PC-3 (cell line): Measurements from ENCODE around the gene SLC22A3. TPM values are rescaled to one million over a fixed set of nuclear protein-coding genes. Genes with fewer than 3 reads are reported as not detected.
A peak's percentile ranks its signal among the peaks of the same experiment; 100 is the strongest.
"Not testable (repeated sequence)": the region's sequence is repeated elsewhere in the genome, so short reads cannot be mapped to it uniquely, and the experiment has no call there.

ENCODE experiments used
- ATAC-seq: fragments of 200-7000 bp; cut with Tn5 transposase; 2 replicates; pipeline ENCODE4 v1.9.1; 2020; ENCODE audit warnings: mild to moderate bottlenecking, moderate library complexity
- BruUV-seq: library from RNA; stranded (reverse); fragments of 400-500 nt; replicated peaks from 2 replicates; lab custom pipeline; 2021; lab: Mats Ljungman, UMichigan
- CTCF ChIA-PET: fragments of 300-600 bp; sonication (Branson Sonifier 250); formaldehyde crosslinking; loops from one replicate; lab custom pipeline; 2022; ENCODE audit warnings: antibody characterized with exemption; lab: Charles Lee
- POLR2A ChIA-PET: fragments of 300-600 bp; sonication (Branson Sonifier 250); formaldehyde crosslinking; loops from one replicate; lab custom pipeline; 2022; ENCODE audit warnings: antibody characterized with exemption; ENCODE audit not compliant: unreplicated experiment; lab: Charles Lee
- DNase-seq: peaks from one replicate; pipeline ENCODE4 v3.0.0-alpha.2; 2015
- H2AFZ ChIP-seq: fragments of 300-600 bp; sonication (generic); 2 replicates; pipeline ENCODE4 v1.6.0; 2016; ENCODE audit warnings: antibody characterized with exemption, low read length
- H3F3A ChIP-seq: fragments of 300-600 bp; sonication (generic); one replicate; pipeline ENCODE4 v1.6.0; 2017; ENCODE audit warnings: antibody characterized with exemption, low read length, control low read depth, mild to moderate bottlenecking; ENCODE audit not compliant: unreplicated experiment
- H3K27ac ChIP-seq: fragments of 300-600 bp; sonication (generic); 2 replicates; pipeline ENCODE4 v1.5.1; 2016; ENCODE audit warnings: mild to moderate bottlenecking, low read length
- H3K27me3 ChIP-seq: fragments of 300-600 bp; sonication (generic); 2 replicates; pipeline ENCODE4 v1.6.1; 2016; ENCODE audit warnings: low read length, mixed read lengths
- H3K36me3 ChIP-seq: fragments of 300-600 bp; sonication (generic); 2 replicates; pipeline ENCODE4 v1.6.1; 2016; ENCODE audit warnings: low read depth, mixed run types, low read length, mixed read lengths
- H3K4me1 ChIP-seq: fragments of 300-600 bp; sonication (generic); 2 replicates; pipeline ENCODE4 v1.5.1; 2016; ENCODE audit warnings: low read length; ENCODE audit not compliant: insufficient read depth
- H3K4me2 ChIP-seq: fragments of 300-600 bp; sonication (generic); 2 replicates; pipeline ENCODE4 v1.6.0; 2016; ENCODE audit warnings: low read length
- H3K4me3 ChIP-seq: fragments of 300-600 bp; sonication (generic); 2 replicates; pipeline ENCODE4 v1.5.1; 2016; ENCODE audit warnings: mild to moderate bottlenecking, low read length, mixed read lengths
- H3K79me2 ChIP-seq: fragments of 300-600 bp; sonication (generic); 2 replicates; pipeline ENCODE4 v1.6.1; 2017; ENCODE audit warnings: low read length, mixed read lengths
- H3K9ac ChIP-seq: fragments of 300-600 bp; sonication (generic); 2 replicates; pipeline ENCODE4 v1.6.0; 2016; ENCODE audit warnings: mild to moderate bottlenecking, low read length
- H3K9me2 ChIP-seq: fragments of 300-600 bp; sonication (generic); replicated peaks from 2 replicates; pipeline ENCODE4 v1.6.1; 2016; ENCODE audit warnings: mixed run types, low read length, mixed read lengths
- H3K9me3 ChIP-seq: fragments of 300-600 bp; sonication (generic); 2 replicates; pipeline ENCODE4 v1.6.1; 2016; ENCODE audit warnings: low read length, mixed read lengths
- H4K20me1 ChIP-seq: fragments of 300-600 bp; sonication (generic); 2 replicates; pipeline ENCODE4 v1.6.1; 2016; ENCODE audit warnings: low read length, mixed read lengths
- CTCF ChIP-seq: fragments of 300-600 bp; sonication (generic); conservative IDR thresholded peaks from 2 replicates; pipeline ENCODE4 v1.5.1; 2017; ENCODE audit warnings: antibody characterized with exemption, low read depth, mild to moderate bottlenecking, low read length
- EZH2 ChIP-seq: fragments of 300-600 bp; sonication (generic); IDR thresholded peaks from one replicate; pipeline ENCODE4 v1.6.1; 2017; ENCODE audit warnings: antibody characterized with exemption, mild to moderate bottlenecking, low read length; ENCODE audit not compliant: unreplicated experiment
- EZH2phosphoT487 ChIP-seq: fragments of 300-600 bp; sonication (generic); IDR thresholded peaks from 2 replicates; pipeline ENCODE4 v1.6.1; 2018; ENCODE audit warnings: mild to moderate bottlenecking, antibody characterized with exemption, low read length, borderline replicate concordance
- intact Hi-C: fragments of 100-400 bp; cut with micrococcal nuclease; formaldehyde crosslinking; loops from 2 replicates; pipeline ENCODE4 v1.9.0; 2023
- total RNA-seq: library from RNA; depleted of rRNA; stranded (reverse); fragments of >200 nt; gene quantifications from 2 replicates; pipeline ENCODE4 v1.2.3, GENCODE V29; 2014

The SLC22A3 gene
- total RNA-seq, 1 experiment from 2014 or later, result 0.47 TPM

DNA sequence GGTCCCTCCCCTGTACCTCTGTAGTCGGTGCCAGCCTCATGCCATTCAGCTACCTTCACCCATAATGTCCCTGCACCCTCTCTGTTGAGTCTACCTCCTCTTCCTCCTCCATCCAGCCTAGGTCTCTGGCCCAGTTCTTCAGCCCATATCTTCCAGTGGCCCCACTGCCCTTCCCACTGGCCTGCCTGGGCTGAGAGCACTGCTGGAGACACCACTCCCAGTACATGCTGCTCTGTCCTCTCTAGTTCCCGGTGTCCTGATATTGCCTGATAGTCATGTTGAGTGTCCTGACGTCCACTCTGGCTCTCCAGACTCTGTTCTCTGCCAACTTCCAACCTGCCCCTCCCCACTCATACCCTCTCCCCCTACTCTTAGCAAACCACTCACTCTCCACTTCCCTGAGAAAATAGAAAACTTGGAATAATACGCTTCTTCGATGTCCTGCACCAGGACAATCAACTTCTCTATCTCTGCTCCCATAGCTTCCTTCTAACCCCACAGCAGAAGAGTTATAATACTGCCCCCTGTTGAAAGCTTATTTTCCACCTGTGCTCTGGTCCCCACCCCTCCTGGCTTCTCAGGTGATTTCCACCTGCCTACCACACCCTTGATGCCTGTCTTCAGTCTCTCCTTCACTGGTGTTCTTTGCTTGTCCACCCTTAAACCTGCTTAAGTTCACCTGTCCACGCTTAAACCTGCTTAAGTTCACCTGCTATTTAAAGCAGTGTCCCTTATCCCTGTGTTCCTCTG lies 19.8 kb downstream of the SLC22A3 start:
- H3K79me2 ChIP-seq, result no peaks in the 10 kb centered on the region
- ATAC-seq (no peak), DNase-seq (no peak)
- H3K4me2 ChIP-seq, result no peak overlapping the region
- H3K27ac ChIP-seq, result no peak overlapping the region
- H3K9ac ChIP-seq, result no peak overlapping the region
- H3K4me1 ChIP-seq, result peaks cover 10% of the 10 kb centered on the region
- no peak overlapping the region for H3K4me3 ChIP-seq
- BruUV-seq, result no TSS peak
- H4K20me1 ChIP-seq, result no peaks in the 10 kb centered on the region
- no peak overlapping the region for H2AFZ ChIP-seq
- TF ChIP-seq EZH2 (no peak), CTCF (0 out of 2 replicates have a peak, but pooled peaks have one; percentile 13)
- intact Hi-C loops, result no loop called here
- no peaks in the 10 kb centered on the region for H3F3A ChIP-seq
- H3K9me2 ChIP-seq, result no peaks in the 10 kb centered on the region
- CTCF ChIA-PET, result no interaction called here
- H3K27me3 ChIP-seq, result no peaks in the 10 kb centered on the region
- H3K36me3 ChIP-seq, result no peaks in the 10 kb centered on the region
- POLR2A ChIA-PET, result no interaction called here
- no peaks in the 10 kb centered on the region for H3K9me3 ChIP-seq

GRCh38 chr6:160368670-160369069 lies 20.5 kb downstream of the SLC22A3 start:
- BruUV-seq, result no TSS peak

GRCh38 chr6:160373601-160374000 lies 25.4 kb downstream of the SLC22A3 start:
- H3F3A ChIP-seq, H3K27me3 ChIP-seq, POLR2A ChIA-PET, ATAC-seq, H3K4me3 ChIP-seq, H3K4me1 ChIP-seq, H3K9me3 ChIP-seq, H3K4me2 ChIP-seq, H4K20me1 ChIP-seq, H3K36me3 ChIP-seq, DNase-seq, H2AFZ ChIP-seq, H3K79me2 ChIP-seq, H3K27ac ChIP-seq, H3K9me2 ChIP-seq, intact Hi-C loops, BruUV-seq, H3K9ac ChIP-seq, CTCF ChIA-PET: not testable (repeated sequence)

More at GRCh38 chr6:160368670-160369069, 20.5 kb downstream of the SLC22A3 start:
- Histone ChIP-seq H3K4me2 (no peak overlapping the region), H4K20me1 (no peaks in the 10 kb centered on the region), H3K79me2 (no peaks in the 10 kb centered on the region), H3K27me3 (no peaks in the 10 kb centered on the region), H3K9me2 (no peaks in the 10 kb centered on the region), H3K27ac (no peak overlapping the region), H3K9ac (no peak overlapping the region), H3K4me3 (no peak overlapping the region), H3K4me1 (peaks cover 10% of the 10 kb centered on the region), H2AFZ (no peak overlapping the region), H3K9me3 (no peaks in the 10 kb centered on the region), H3K36me3 (no peaks in the 10 kb centered on the region), H3F3A (no peaks in the 10 kb centered on the region)
- POLR2A ChIA-PET, result no interaction called here
- CTCF ChIA-PET, result no interaction called here
- intact Hi-C loops, result no loop called here
- DNase-seq (no peak), ATAC-seq (no peak)
- no peak for TF ChIP-seq CTCF
- no peak for TF ChIP-seq EZH2
- TF ChIP-seq EZH2phosphoT487, result no peak
